K562 (cell line): ENCODE data around the gene TMEM131. TPM values are rescaled to one million over a fixed set of nuclear protein-coding genes. Genes with fewer than 3 reads are reported as not detected.

Experiments
- ATAC-seq: fragments of 200-7000 bp; cut with Tn5 transposase; 3 replicates; pipeline ENCODE4 v1.9.1; 2020; ENCODE audit warnings: moderate library complexity
- BruUV-seq: library from RNA; stranded (reverse); fragments of 400-500 nt; replicated peaks from 2 replicates; lab custom pipeline; 2021; lab: Mats Ljungman, UMichigan
- CTCF ChIA-PET: fragments of 300-600 bp; formaldehyde crosslinking; extraction: SDS; loops from one replicate; lab custom pipeline; 2021; ENCODE audit warnings: low intra/inter-chr PET ratio; lab: Yijun Ruan, JAX
- POLR2A ChIA-PET: fragments of 300-600, 350-650 bp; sonication (Branson Sonifier 250); formaldehyde crosslinking; extraction: SDS; loops from one replicate; lab custom pipeline; 2021; ENCODE audit warnings: antibody characterized with exemption, inconsistent platforms; lab: Yijun Ruan, JAX
- DNase-seq, 4 experiments: peaks; one replicate each; pipeline versions ENCODE4 v3.0.0 to v3.0.0-alpha.2; 2011 to 2018; ENCODE audit warnings: low spot score in 3 of 4, mixed read lengths in 3 of 4; ENCODE audit errors: extremely low read depth in 1 of 4
- FAIRE-seq: peaks from 2 replicates; lab custom pipeline; 2011; peaks lifted over from hg19 to GRCh38; lab: Jason Lieb, UNC
- H2AFZ ChIP-seq: 2 replicates; pipeline ENCODE4 v1.6.0; 2011; ENCODE audit warnings: low read depth, low read length, control low read depth, inconsistent platforms
- H3K27ac ChIP-seq: fragments of 200-600 bp; 3 replicates; pipeline ENCODE4 v1.8.0; 2011; ENCODE audit warnings: low read depth, mild to moderate bottlenecking, control low read depth, inconsistent platforms, low read length, moderate library complexity, mixed read lengths; ENCODE audit errors: extremely low read depth
- H3K27me3 ChIP-seq, 2 experiments: fragments of 300-600 bp in 1 of 2; 2 replicates in 1 of 2; 3 replicates in 1 of 2; pipeline versions ENCODE4 v1.6.0 to v1.8.0; 2011; ENCODE audit warnings: inconsistent platforms in 2 of 2, low read length in 2 of 2, mild to moderate bottlenecking in 1 of 2, mixed read lengths in 1 of 2, moderate library complexity in 1 of 2; ENCODE audit not compliant: control insufficient read depth in 2 of 2, insufficient read depth in 2 of 2
- H3K36me3 ChIP-seq: fragments of 300-600 bp; 3 replicates; pipeline ENCODE4 v1.8.0; 2011; ENCODE audit warnings: mild to moderate bottlenecking, low read length, inconsistent platforms; ENCODE audit not compliant: control insufficient read depth, insufficient read depth
- H3K4me1 ChIP-seq, 2 experiments: fragments of 200-600 bp in 1 of 2; replicated peaks in 1 of 2; 2 replicates in 1 of 2; 3 replicates in 1 of 2; pipeline versions ENCODE4 v1.5.1 to v1.8.0; 2011; ENCODE audit warnings: inconsistent platforms in 2 of 2, low read length in 2 of 2, mild to moderate bottlenecking in 1 of 2, mixed read lengths in 1 of 2, moderate library complexity in 1 of 2; ENCODE audit not compliant: control insufficient read depth in 2 of 2, insufficient read depth in 2 of 2
- H3K4me2 ChIP-seq: 2 replicates; pipeline ENCODE4 v1.6.1; 2011; ENCODE audit warnings: low read length, control low read depth, inconsistent platforms, mixed read lengths; ENCODE audit not compliant: insufficient read depth
- H3K4me3 ChIP-seq: fragments of 200-600 bp; sonication (generic), shearing (Covaris generic); 2 replicates; pipeline ENCODE4 v1.5.1; 2016; ENCODE audit warnings: control low read depth, inconsistent platforms
- H3K79me2 ChIP-seq: fragments of 200-600 bp; 3 replicates; pipeline ENCODE4 v1.8.0; 2011; ENCODE audit warnings: low read length, inconsistent platforms; ENCODE audit not compliant: control insufficient read depth, insufficient read depth
- H3K9ac ChIP-seq, 2 experiments: 2 replicates each; pipeline versions ENCODE4 v1.6.0 to v1.6.1; 2011; ENCODE audit warnings: low read depth in 2 of 2, low read length in 2 of 2, control low read depth in 1 of 2, inconsistent platforms in 1 of 2, mild to moderate bottlenecking in 1 of 2, mixed read lengths in 1 of 2; ENCODE audit not compliant: insufficient read depth in 1 of 2
- H3K9me1 ChIP-seq: one replicate; pipeline ENCODE4 v1.6.0; 2011; ENCODE audit warnings: inconsistent platforms, mild to moderate bottlenecking, low read length, moderate library complexity; ENCODE audit not compliant: control insufficient read depth, insufficient read depth
- H3K9me3 ChIP-seq: replicated peaks from 2 replicates; pipeline ENCODE4 v1.5.1; 2011; ENCODE audit warnings: low read depth, low read length, inconsistent platforms; ENCODE audit not compliant: control insufficient read depth, insufficient read depth
- H4K20me1 ChIP-seq: replicated peaks from 2 replicates; pipeline ENCODE4 v1.6.1; 2011; ENCODE audit warnings: low read length, inconsistent platforms, mixed read lengths; ENCODE audit not compliant: control insufficient read depth, insufficient read depth
- DIDO1 ChIP-seq: fragments of 450-650 bp; IDR thresholded peaks from 2 replicates; pipeline ENCODE4 v1.6.1; 2016; ENCODE audit warnings: low read depth, missing biosample characterization, missing genetic modification characterization
- GATA2 ChIP-seq: sonication (generic); formaldehyde crosslinking; IDR thresholded peaks from 2 replicates; pipeline ENCODE4 v1.4.0; 2020; ENCODE audit warnings: mild to moderate bottlenecking, missing genetic modification reagents
- MECOM ChIP-seq: fragments of 250-450 bp; sonication (Bioruptor Pico); IDR thresholded peaks from 2 replicates; pipeline ENCODE4 v1.8.0; 2022; ENCODE audit warnings: inconsistent platforms
- MNT ChIP-seq, 2 experiments: fragments of 450-650 bp; conservative IDR thresholded peaks; 2 replicates each; pipeline ENCODE4 v1.6.1; 2017; ENCODE audit warnings: mild to moderate bottlenecking in 2 of 2, moderate library complexity in 2 of 2
- MXD1 ChIP-seq: fragments of 250-450 bp; sonication (Bioruptor Pico); IDR thresholded peaks from 2 replicates; pipeline ENCODE4 v1.8.0; 2021; ENCODE audit warnings: borderline replicate concordance, mild to moderate bottlenecking, moderate library complexity; ENCODE audit not compliant: poor library complexity, severe bottlenecking
- POU5F1 ChIP-seq: fragments of 150-350 bp; IDR thresholded peaks from 2 replicates; pipeline ENCODE4 v1.6.1; 2014; ENCODE audit warnings: borderline replicate concordance, low read length, low read depth, mild to moderate bottlenecking; ENCODE audit not compliant: partially characterized antibody
- RBFOX2 ChIP-seq: fragments of 200-400 bp; formaldehyde crosslinking; IDR thresholded peaks from 2 replicates; pipeline ENCODE4 v1.6.1; 2017; ENCODE audit warnings: low read depth, mild to moderate bottlenecking, low read length, moderate library complexity
- SNRNP70 ChIP-seq: fragments of 200-400 bp; formaldehyde crosslinking; optimal IDR thresholded peaks from 2 replicates; pipeline ENCODE3; 2017; ENCODE audit warnings: low read depth, low read length
- ZNF347 ChIP-seq: fragments of 450-650 bp; formaldehyde crosslinking; IDR thresholded peaks from 2 replicates; pipeline ENCODE4 v1.4.0; 2020; ENCODE audit warnings: low read depth, mild to moderate bottlenecking, moderate library complexity
- ZNF398 ChIP-seq: fragments of 250-450 bp; sonication (Bioruptor Pico); IDR thresholded peaks from 2 replicates; pipeline ENCODE4 v1.8.0; 2021; ENCODE audit warnings: moderate library complexity, mild to moderate bottlenecking, inconsistent platforms
- ZNF699 ChIP-seq: fragments of 250-450 bp; sonication (Bioruptor Pico); IDR thresholded peaks from 2 replicates; pipeline ENCODE4 v1.8.0; 2021; ENCODE audit warnings: mild to moderate bottlenecking, moderate library complexity; ENCODE audit not compliant: insufficient replicate concordance
- WGBS: fragments of 100-300 bp; shearing (Covaris generic); methylation state at CpG from one replicate; pipeline ENCODE4 v1.1.6; 2016; ENCODE audit warnings: low coverage, mixed read lengths; ENCODE audit not compliant: insufficient coverage; ENCODE audit errors: missing lambda C conversion rate; 5-methylcytosine and 5-hydroxymethylcytosine counted together
- in situ Hi-C: fragments of 300-500 bp; cut with MboI; formaldehyde crosslinking; loops from 4 replicates; pipeline ENCODE4 v1.15.0; 2018; ENCODE audit warnings: inconsistent platforms, mixed read lengths
- intact Hi-C: fragments of 100-400 bp; cut with micrococcal nuclease; formaldehyde crosslinking; loops from 2 replicates; pipeline ENCODE4 v1.14.2; 2022
- polyA plus RNA-seq, 8 experiments: library from polyadenylated mRNA; depleted of rRNA in 4 of 8; stranded (reverse) in 5 of 8; unstranded in 3 of 8; fragments of >200 nt; fragmentation: Nextera tagmentation in 2 of 8; fragmentation: Illumina TruSeq in 1 of 8; extraction: Ambion mirVana in 2 of 8; extraction: Trizol in 1 of 8; gene quantifications; 2 replicates each; pipeline versions ENCODE4 v1.2.1 to v1.2.3, GENCODE V29; 2011 to 2014; ENCODE audit warnings: inconsistent platforms in 1 of 8, missing spikeins in 1 of 8
- total RNA-seq, 7 experiments: library from RNA; depleted of rRNA in 6 of 7; stranded (reverse); fragments of >200 nt in 6 of 7; fragmentation: Illumina TruSeq in 2 of 7; extraction: Trizol in 2 of 7; gene quantifications; 2 replicates each; pipeline versions ENCODE4 v1.2.1 to v1.2.3, GENCODE V29; 2011 to 2021; ENCODE audit warnings: low replicate concordance in 1 of 7
- TF ChIP-seq, protein P1 (sequence below): sonication (generic); formaldehyde crosslinking; IDR thresholded peaks from 2 replicates; pipeline ENCODE4 v1.8.0; 2022; ENCODE audit warnings: missing genetic modification reagents, mild to moderate bottlenecking, borderline replicate concordance
- TF ChIP-seq, protein P2 (sequence below): fragments of 450-650 bp; IDR thresholded peaks from 2 replicates; pipeline ENCODE4 v1.6.1; 2016; ENCODE audit warnings: borderline replicate concordance

Gene TMEM131
- total and polyA plus RNA-seq, 9 of the 15 experiments (the other 6 are each of a cell fraction or from before 2014, with no cell fraction given), result 2.5 to 21.1 (median 12.4) TPM

DNA sequence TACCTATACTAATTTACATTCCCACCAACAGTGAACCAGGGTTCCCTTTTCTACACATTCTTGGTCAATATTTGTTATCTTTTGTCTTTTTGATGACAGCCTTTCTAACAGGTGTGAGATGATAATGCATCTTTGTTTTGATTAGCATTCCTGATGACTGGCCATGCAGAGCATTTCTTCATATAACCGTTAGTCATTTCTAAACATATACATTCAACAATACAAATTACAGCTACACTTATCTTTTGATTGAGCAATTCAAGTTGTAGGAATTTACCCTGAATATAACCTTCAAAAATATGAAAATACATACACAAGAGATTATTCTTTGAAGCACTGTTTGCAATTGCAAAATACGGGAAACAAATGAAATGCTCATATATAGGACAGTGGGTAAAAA lies 94.9 kb downstream of the TMEM131 start:
- in situ Hi-C loops (no loop called here), intact Hi-C loops (no loop called here)
- ChIA-PET CTCF (no interaction called here), POLR2A (interaction anchor here (0.6 kb wide), 1 partner anchor 1675 kb away, joined by 4 read pairs; no protein-coding TSS in a partner anchor)
- WGBS, result 64% methylated on average over 2 of the region's 2 CpGs
- Histone ChIP-seq H4K20me1 (no peaks in the 10 kb centered on the region), H3K9me1 (no peaks in the 10 kb centered on the region), H3K9me3 (no peaks in the 10 kb centered on the region), H3K9ac (no peak overlapping the region), H3K36me3 (no peaks in the 10 kb centered on the region), H3K4me3 (no peak overlapping the region), H3K27me3 (no peaks in the 10 kb centered on the region), H3K4me1 (no peaks in the 10 kb centered on the region; a peak in 1 of 5 replicates), H3K4me2 (no peak overlapping the region), H3K27ac (no peak overlapping the region), H2AFZ (no peak overlapping the region), H3K79me2 (no peaks in the 10 kb centered on the region)
- no TSS peak for BruUV-seq
- FAIRE-seq, result no peak
- no peak for DNase-seq
- TF ChIP-seq MECOM (no peak), GATA2 (CRISPR knock-in tag) (no peak), ZNF347 (CRISPR knock-in tag) (no peak), SNRNP70 (no peak), POU5F1 (no peak), MNT (conservative IDR thresholded peaks at IDR 0.05) (no peak), RBFOX2 (no peak), ZNF398 (no peak), MXD1 (no peak), DIDO1 (tag) (no peak), ZNF699 (CRISPR knock-in tag) (no peak)
- TF ChIP-seq, protein P1, sequence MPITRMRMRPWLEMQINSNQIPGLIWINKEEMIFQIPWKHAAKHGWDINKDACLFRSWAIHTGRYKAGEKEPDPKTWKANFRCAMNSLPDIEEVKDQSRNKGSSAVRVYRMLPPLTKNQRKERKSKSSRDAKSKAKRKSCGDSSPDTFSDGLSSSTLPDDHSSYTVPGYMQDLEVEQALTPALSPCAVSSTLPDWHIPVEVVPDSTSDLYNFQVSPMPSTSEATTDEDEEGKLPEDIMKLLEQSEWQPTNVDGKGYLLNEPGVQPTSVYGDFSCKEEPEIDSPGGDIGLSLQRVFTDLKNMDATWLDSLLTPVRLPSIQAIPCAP (CRISPR knock-in tag), result no peak
- TF ChIP-seq, protein P2, sequence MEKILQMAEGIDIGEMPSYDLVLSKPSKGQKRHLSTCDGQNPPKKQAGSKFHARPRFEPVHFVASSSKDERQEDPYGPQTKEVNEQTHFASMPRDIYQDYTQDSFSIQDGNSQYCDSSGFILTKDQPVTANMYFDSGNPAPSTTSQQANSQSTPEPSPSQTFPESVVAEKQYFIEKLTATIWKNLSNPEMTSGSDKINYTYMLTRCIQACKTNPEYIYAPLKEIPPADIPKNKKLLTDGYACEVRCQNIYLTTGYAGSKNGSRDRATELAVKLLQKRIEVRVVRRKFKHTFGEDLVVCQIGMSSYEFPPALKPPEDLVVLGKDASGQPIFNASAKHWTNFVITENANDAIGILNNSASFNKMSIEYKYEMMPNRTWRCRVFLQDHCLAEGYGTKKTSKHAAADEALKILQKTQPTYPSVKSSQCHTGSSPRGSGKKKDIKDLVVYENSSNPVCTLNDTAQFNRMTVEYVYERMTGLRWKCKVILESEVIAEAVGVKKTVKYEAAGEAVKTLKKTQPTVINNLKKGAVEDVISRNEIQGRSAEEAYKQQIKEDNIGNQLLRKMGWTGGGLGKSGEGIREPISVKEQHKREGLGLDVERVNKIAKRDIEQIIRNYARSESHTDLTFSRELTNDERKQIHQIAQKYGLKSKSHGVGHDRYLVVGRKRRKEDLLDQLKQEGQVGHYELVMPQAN, result no peak
- ATAC-seq, result no peak
